Measurements from ENCODE around the gene COL9A3. TPM values are rescaled to one million over a fixed set of nuclear protein-coding genes. Genes with fewer than 3 reads are reported as not detected.

COL9A3 gene
- polyA plus RNA-seq, 1 donor from 2014 or later: 3.1 TPM

GRCh38 chr20:62881662-62882395 is 65.0 kb downstream of the COL9A3 start:
- Histone ChIP-seq H3K9me3 (ENCODE audit: low read length) (no peaks in the 10 kb centered on the region), H3K79me2 (replicated peaks; ENCODE audit: insufficient read depth, low read length) (no peaks in the 10 kb centered on the region), H3K36me3 (ENCODE audit: insufficient read depth, low read length) (no peaks in the 10 kb centered on the region), H3K4me2 (ENCODE audit: low read length) (no peak overlapping the region), H4K20me1 (ENCODE audit: insufficient read depth) (no peaks in the 10 kb centered on the region), H3K4me3 (ENCODE audit: low read length) (no peak overlapping the region), H2AFZ (ENCODE audit: low read depth, low read length) (no peak overlapping the region), H3F3A (ENCODE audit: insufficient read depth, low read length, poor library complexity, severe bottlenecking) (no peaks in the 10 kb centered on the region), H3K27me3 (ENCODE audit: insufficient read depth, low read depth, low read length) (no peaks in the 10 kb centered on the region), H3K27ac (ENCODE audit: low read length) (no peak overlapping the region), H3K9me2 (ENCODE audit: insufficient read depth, low read length) (no peaks in the 10 kb centered on the region), H3K9ac (ENCODE audit: low read length) (no peak overlapping the region)
- TF ChIP-seq EZH2 (IDR thresholded peaks at IDR 0.05; ENCODE audit: borderline replicate concordance, insufficient read depth, low read length, poor library complexity, severe bottlenecking) (no peak), MXI1 (conservative IDR thresholded peaks at IDR 0.05; ENCODE audit: poor library complexity, severe bottlenecking) (no peak), POLR2AphosphoS5 (IDR thresholded peaks at IDR 0.05) (no peak), TAF1 (IDR thresholded peaks at IDR 0.05; ENCODE audit: low read depth) (no peak), CTCF (IDR thresholded peaks at IDR 0.05; ENCODE audit: poor library complexity, severe bottlenecking) (no peak), RAD21 (conservative IDR thresholded peaks at IDR 0.05) (no peak), REST (IDR thresholded peaks at IDR 0.05; ENCODE audit: borderline replicate concordance) (no peak), EP300 (conservative IDR thresholded peaks at IDR 0.05; ENCODE audit: poor library complexity, severe bottlenecking) (no peak), SMC3 (conservative IDR thresholded peaks at IDR 0.05; ENCODE audit: poor library complexity) (no peak)

GRCh38 chr20:62882426-62882825 is 65.6 kb downstream of the COL9A3 start:
- no peaks in the 10 kb centered on the region for H3F3A ChIP-seq (ENCODE audit: insufficient read depth, low read length, poor library complexity, severe bottlenecking)
- TF ChIP-seq POLR2AphosphoS5 (IDR thresholded peaks at IDR 0.05) (no peak), TAF1 (IDR thresholded peaks at IDR 0.05; ENCODE audit: low read depth) (no peak), SMC3 (conservative IDR thresholded peaks at IDR 0.05; ENCODE audit: poor library complexity) (no peak), EZH2 (IDR thresholded peaks at IDR 0.05; ENCODE audit: borderline replicate concordance, insufficient read depth, low read length, poor library complexity, severe bottlenecking) (no peak), MXI1 (conservative IDR thresholded peaks at IDR 0.05; ENCODE audit: poor library complexity, severe bottlenecking) (no peak), EP300 (conservative IDR thresholded peaks at IDR 0.05; ENCODE audit: poor library complexity, severe bottlenecking) (no peak), CTCF (IDR thresholded peaks at IDR 0.05; ENCODE audit: poor library complexity, severe bottlenecking) (no peak), RAD21 (conservative IDR thresholded peaks at IDR 0.05) (no peak), REST (IDR thresholded peaks at IDR 0.05; ENCODE audit: borderline replicate concordance) (no peak)
- no peak overlapping the region for H3K27ac ChIP-seq (ENCODE audit: low read length)

More at GRCh38 chr20:62882426-62882825, 65.6 kb downstream of the COL9A3 start:
- Histone ChIP-seq H3K79me2 (replicated peaks; ENCODE audit: insufficient read depth, low read length) (no peaks in the 10 kb centered on the region), H3K4me2 (ENCODE audit: low read length) (no peak overlapping the region), H3K36me3 (ENCODE audit: insufficient read depth, low read length) (no peaks in the 10 kb centered on the region), H3K4me3 (ENCODE audit: low read length) (no peak overlapping the region), H3K9ac (ENCODE audit: low read length) (no peak overlapping the region), H3K9me3 (ENCODE audit: low read length) (no peaks in the 10 kb centered on the region), H3K27me3 (ENCODE audit: insufficient read depth, low read depth, low read length) (no peaks in the 10 kb centered on the region), H3K9me2 (ENCODE audit: insufficient read depth, low read length) (no peaks in the 10 kb centered on the region), H2AFZ (ENCODE audit: low read depth, low read length) (no peak overlapping the region), H4K20me1 (ENCODE audit: insufficient read depth) (no peaks in the 10 kb centered on the region)

Data from neural cell (in vitro differentiated cells).